22Rv1 (cell line): ENCODE data around the gene MIGA1.

Experiments used
- ZFX ChIP-seq: fragments of 450-650 bp; IDR thresholded peaks from 2 replicates; pipeline ENCODE4 v1.6.1; 2017; ENCODE audit warnings: antibody characterized with exemption, borderline replicate concordance
- TF ChIP-seq, protein P1 (sequence below): fragments of 450-650 bp; IDR thresholded peaks from 2 replicates; pipeline ENCODE4 v1.5.1; 2017; ENCODE audit warnings: mild to moderate bottlenecking

DNA sequence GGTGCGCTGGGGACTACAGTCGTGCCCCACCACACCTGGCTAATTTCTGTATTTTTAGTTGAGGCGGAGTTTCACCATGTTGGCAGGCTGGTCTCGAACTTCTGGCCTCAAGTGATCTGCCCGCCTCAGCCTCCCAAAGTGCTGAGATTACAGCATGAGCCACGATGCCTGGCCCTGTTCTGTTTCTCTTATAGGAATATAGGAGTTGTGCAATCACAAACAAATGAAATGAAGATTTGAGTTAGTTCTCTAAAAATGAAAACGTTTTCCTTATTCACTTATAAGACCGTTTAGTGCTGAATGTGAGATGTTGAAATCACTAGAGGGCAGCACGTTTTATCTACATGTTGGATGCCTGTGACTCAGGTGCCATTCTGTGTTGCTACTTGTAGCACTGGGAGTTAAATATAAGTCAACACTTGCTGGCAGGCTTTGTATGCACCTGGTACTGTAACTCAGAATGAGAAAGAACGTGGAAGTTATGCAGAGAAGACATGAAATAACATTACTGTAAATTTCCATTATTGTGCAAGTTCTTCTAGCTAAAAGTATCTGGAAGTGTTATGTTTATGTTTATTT, 45.8 kb downstream of the MIGA1 start:
- TF ChIP-seq, protein P1, sequence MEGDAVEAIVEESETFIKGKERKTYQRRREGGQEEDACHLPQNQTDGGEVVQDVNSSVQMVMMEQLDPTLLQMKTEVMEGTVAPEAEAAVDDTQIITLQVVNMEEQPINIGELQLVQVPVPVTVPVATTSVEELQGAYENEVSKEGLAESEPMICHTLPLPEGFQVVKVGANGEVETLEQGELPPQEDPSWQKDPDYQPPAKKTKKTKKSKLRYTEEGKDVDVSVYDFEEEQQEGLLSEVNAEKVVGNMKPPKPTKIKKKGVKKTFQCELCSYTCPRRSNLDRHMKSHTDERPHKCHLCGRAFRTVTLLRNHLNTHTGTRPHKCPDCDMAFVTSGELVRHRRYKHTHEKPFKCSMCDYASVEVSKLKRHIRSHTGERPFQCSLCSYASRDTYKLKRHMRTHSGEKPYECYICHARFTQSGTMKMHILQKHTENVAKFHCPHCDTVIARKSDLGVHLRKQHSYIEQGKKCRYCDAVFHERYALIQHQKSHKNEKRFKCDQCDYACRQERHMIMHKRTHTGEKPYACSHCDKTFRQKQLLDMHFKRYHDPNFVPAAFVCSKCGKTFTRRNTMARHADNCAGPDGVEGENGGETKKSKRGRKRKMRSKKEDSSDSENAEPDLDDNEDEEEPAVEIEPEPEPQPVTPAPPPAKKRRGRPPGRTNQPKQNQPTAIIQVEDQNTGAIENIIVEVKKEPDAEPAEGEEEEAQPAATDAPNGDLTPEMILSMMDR, result peak; percentile 57
- TF ChIP-seq ZFX, result no peak
